Nephron progenitor cell (in vitro differentiated cells): ENCODE results near the gene TMEM150C.

Experiments used
- DNase-seq: peaks from one replicate; pipeline ENCODE4 v3.0.0; 2021
- H3K27ac Mint-ChIP-seq: 2 replicates; pipeline ENCODE4 v1.8.0; 2021; ENCODE audit warnings: mild to moderate bottlenecking, moderate library complexity, mixed read lengths
- H3K27me3 Mint-ChIP-seq: 2 replicates; pipeline ENCODE4 v1.8.0; 2021; ENCODE audit warnings: mild to moderate bottlenecking, low read depth, mixed read lengths; ENCODE audit not compliant: poor library complexity
- H3K36me3 Mint-ChIP-seq: 2 replicates; pipeline ENCODE4 v1.8.0; 2021; ENCODE audit warnings: low read depth, mixed read lengths
- H3K4me1 Mint-ChIP-seq: 2 replicates; pipeline ENCODE4 v1.8.0; 2021; ENCODE audit warnings: mixed read lengths
- H3K4me3 Mint-ChIP-seq: 2 replicates; pipeline ENCODE4 v1.8.0; 2021; ENCODE audit warnings: mild to moderate bottlenecking, moderate library complexity, mixed read lengths
- H3K9me3 Mint-ChIP-seq: 2 replicates; pipeline ENCODE4 v1.8.0; 2021; ENCODE audit warnings: mild to moderate bottlenecking, moderate library complexity, mixed read lengths
- CTCF ChIP-seq: fragments of 200-600 bp; sonication (generic); IDR thresholded peaks from 2 replicates; pipeline ENCODE4 v1.5.0; 2021; ENCODE audit warnings: antibody characterized with exemption

Gene TMEM150C

GRCh38 chr4:82510216-82510615, 51.6 kb downstream of the TMEM150C start:
- Mint-ChIP-seq H3K36me3 (peaks cover 4% of the 10 kb centered on the region), H3K4me1 (no peaks in the 10 kb centered on the region), H3K27me3 (peaks cover 8% of the 10 kb centered on the region), H3K9me3 (no peaks in the 10 kb centered on the region), H3K4me3 (no peak overlapping the region), H3K27ac (no peak overlapping the region)
- DNase-seq, result no peak
- TF ChIP-seq CTCF, result no peak

DNA sequence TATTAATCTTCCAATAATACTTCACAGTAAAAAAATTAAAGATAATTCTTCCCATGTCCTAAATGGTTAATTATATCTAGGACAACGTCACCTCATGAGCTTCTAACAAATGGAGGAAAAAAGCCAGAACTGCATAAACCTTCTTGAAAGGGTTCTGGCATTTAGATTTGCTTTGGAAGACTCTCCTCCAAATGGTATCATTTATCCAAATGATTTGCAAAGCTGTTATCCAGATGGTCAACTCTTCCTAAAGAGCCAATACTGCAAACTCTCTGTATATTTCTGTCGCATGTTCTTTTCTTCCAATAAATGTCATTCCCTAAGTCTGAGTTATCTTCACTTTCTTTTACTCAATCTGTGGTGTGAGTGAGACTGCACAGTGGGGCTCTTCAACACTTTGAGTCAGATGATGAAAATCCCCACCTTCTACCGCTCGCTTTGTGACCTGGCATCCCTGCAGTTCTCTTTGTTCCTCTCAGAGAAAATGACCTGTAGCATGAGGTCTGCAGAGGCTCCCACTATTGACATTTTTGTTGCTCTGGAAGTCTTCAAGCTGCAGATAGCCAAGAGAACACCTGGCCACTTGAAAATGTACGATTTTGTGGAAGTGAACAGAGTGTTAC, 52.9 kb downstream of the TMEM150C start:
- TF ChIP-seq CTCF, result no peak
- no peak for DNase-seq
- Mint-ChIP-seq H3K4me3 (no peak overlapping the region), H3K27me3 (peaks cover 3% of the 10 kb centered on the region), H3K4me1 (no peaks in the 10 kb centered on the region), H3K36me3 (peaks cover 4% of the 10 kb centered on the region), H3K27ac (no peak overlapping the region), H3K9me3 (no peaks in the 10 kb centered on the region)

GRCh38 chr4:82508011-82508410, 53.8 kb downstream of the TMEM150C start:
- Mint-ChIP-seq H3K27ac (no peak overlapping the region), H3K4me1 (no peaks in the 10 kb centered on the region)

DNA sequence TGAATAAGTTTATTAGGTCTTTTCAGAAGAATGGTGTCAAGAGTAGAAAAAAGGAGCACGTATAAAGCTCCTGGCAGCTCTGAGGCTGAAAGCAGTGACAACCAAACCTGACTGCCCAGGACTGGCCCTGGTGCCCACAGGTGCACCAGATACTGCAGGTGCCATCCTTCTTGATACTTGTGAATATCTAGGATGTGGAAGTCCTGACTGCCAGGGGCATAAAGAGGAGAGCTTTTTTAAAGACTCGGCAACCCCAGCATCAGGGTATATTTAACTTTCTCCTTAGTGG, 60.7 kb downstream of the TMEM150C start:
- no peak for TF ChIP-seq CTCF
- Mint-ChIP-seq H3K36me3 (peaks cover 19% of the 10 kb centered on the region), H3K27me3 (no peaks in the 10 kb centered on the region), H3K27ac (no peak overlapping the region), H3K9me3 (no peaks in the 10 kb centered on the region), H3K4me1 (no peaks in the 10 kb centered on the region), H3K4me3 (no peak overlapping the region)
- DNase-seq, result no peak

More at GRCh38 chr4:82508011-82508410, 53.8 kb downstream of the TMEM150C start:
- no peak for DNase-seq
- no peak overlapping the region for H3K4me3 Mint-ChIP-seq
- peaks cover 13% of the 10 kb centered on the region for H3K36me3 Mint-ChIP-seq
- peaks cover 3% of the 10 kb centered on the region for H3K27me3 Mint-ChIP-seq
- no peaks in the 10 kb centered on the region for H3K9me3 Mint-ChIP-seq
- TF ChIP-seq CTCF, result no peak

GRCh38 chr4:82500435-82501153, 61.2 kb downstream of the TMEM150C start:
- DNase-seq, result no peak
- no peaks in the 10 kb centered on the region for H3K9me3 Mint-ChIP-seq
- no peak overlapping the region for H3K27ac Mint-ChIP-seq
- H3K4me3 Mint-ChIP-seq, result no peak overlapping the region
- H3K4me1 Mint-ChIP-seq, result no peaks in the 10 kb centered on the region
- TF ChIP-seq CTCF, result no peak
- no peaks in the 10 kb centered on the region for H3K27me3 Mint-ChIP-seq
- peaks cover 21% of the 10 kb centered on the region for H3K36me3 Mint-ChIP-seq
